Left ventricle myocardium inferior (tissue), 1 donor: ENCODE data around the gene AMPH. TPM values are rescaled to one million over a fixed set of nuclear protein-coding genes. Genes with fewer than 3 reads are reported as not detected.

Experiments used
- DNase-seq: peaks from one replicate; pipeline ENCODE4 v3.0.0-alpha.2; 2020
- H3K27ac ChIP-seq: fragments of 200-600 bp; replicated peaks from 2 replicates; pipeline ENCODE4 v1.8.0; 2021
- H3K27me3 ChIP-seq: fragments of 200-600 bp; 2 replicates; pipeline ENCODE4 v1.8.0; 2021; ENCODE audit warnings: low read depth
- H3K36me3 ChIP-seq: fragments of 200-600 bp; 2 replicates; pipeline ENCODE4 v1.8.0; 2021
- H3K4me1 ChIP-seq: fragments of 200-600 bp; 2 replicates; pipeline ENCODE4 v1.8.0; 2021
- H3K4me3 ChIP-seq: fragments of 200-600 bp; 2 replicates; pipeline ENCODE4 v1.8.0; 2021; ENCODE audit warnings: mild to moderate bottlenecking, moderate library complexity
- H3K9me3 ChIP-seq: fragments of 200-600 bp; replicated peaks from 2 replicates; pipeline ENCODE4 v1.8.0; 2021
- CTCF ChIP-seq: fragments of 200-600 bp; IDR thresholded peaks from 2 replicates; pipeline ENCODE4 v1.8.0; 2021; ENCODE audit warnings: antibody characterized with exemption, mild to moderate bottlenecking, borderline replicate concordance
- intact Hi-C: fragments of 100-400 bp; cut with micrococcal nuclease; formaldehyde crosslinking; loops from one replicate; pipeline ENCODE4 v1.11.0; 2022
- total RNA-seq: library from RNA; stranded (reverse); fragmentation: NEBNext Ultra II Directional; extraction: Animal tissue kit (Norgen Biotek cat#: 25700); gene quantifications from one replicate; pipeline ENCODE4 v1.2.1, GENCODE V29; 2021
- donor health status: DM: no; HTN: yes; CAD: no; lungs with severe emphysema.

Gene AMPH
- total RNA-seq, 1 donor from 2014 or later, result 2.6 TPM

- no peak overlapping the region for H3K27ac ChIP-seq
- no peak for TF ChIP-seq CTCF
- peaks cover 16% of the 10 kb centered on the region for H3K9me3 ChIP-seq
- DNase-seq, result peak; percentile 36
- intact Hi-C loops, result no loop called here
- no peaks in the 10 kb centered on the region for H3K4me1 ChIP-seq
- H3K4me3 ChIP-seq, result no peak overlapping the region
- H3K27me3 ChIP-seq, result no peaks in the 10 kb centered on the region
- no peaks in the 10 kb centered on the region for H3K36me3 ChIP-seq
These were observed 167.6 kb downstream of the AMPH start for GRCh38 chr7:38463277-38464225.

- no peak for DNase-seq
- TF ChIP-seq CTCF, result no peak
- Histone ChIP-seq H3K36me3 (no peaks in the 10 kb centered on the region), H3K4me3 (no peak overlapping the region), H3K27ac (no peak overlapping the region), H3K4me1 (no peaks in the 10 kb centered on the region), H3K9me3 (peaks cover 20% of the 10 kb centered on the region), H3K27me3 (no peaks in the 10 kb centered on the region)
- intact Hi-C loops, result no loop called here
These were observed 168.4 kb downstream of the AMPH start for GRCh38 chr7:38462819-38463218.

DNA sequence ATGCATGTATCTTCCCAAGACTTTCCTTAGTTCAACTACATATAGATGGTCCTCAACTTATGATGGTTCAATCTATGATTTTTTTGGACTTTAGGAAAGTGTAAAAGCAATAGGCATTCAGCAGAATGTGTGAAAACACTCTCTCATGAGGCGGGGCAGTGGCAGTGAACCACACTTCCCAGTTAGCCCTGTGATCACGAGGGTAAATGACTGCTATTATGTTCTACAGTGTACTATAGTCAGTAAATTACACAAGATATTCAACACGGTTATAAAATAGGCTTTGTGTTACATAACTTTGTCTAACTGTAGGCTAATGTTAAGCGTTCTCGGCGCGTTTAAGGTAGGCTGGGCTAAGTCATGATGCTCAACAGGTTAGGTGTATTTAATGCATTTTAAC, 169.3 kb downstream of the AMPH start:
- H3K9me3 ChIP-seq, result peaks cover 26% of the 10 kb centered on the region
- H3K4me3 ChIP-seq, result no peak overlapping the region
- H3K27me3 ChIP-seq, result no peaks in the 10 kb centered on the region
- H3K27ac ChIP-seq, result no peak overlapping the region
- no peak for TF ChIP-seq CTCF
- DNase-seq, result no peak
- intact Hi-C loops, result no loop called here
- H3K36me3 ChIP-seq, result no peaks in the 10 kb centered on the region
- no peaks in the 10 kb centered on the region for H3K4me1 ChIP-seq

DNA sequence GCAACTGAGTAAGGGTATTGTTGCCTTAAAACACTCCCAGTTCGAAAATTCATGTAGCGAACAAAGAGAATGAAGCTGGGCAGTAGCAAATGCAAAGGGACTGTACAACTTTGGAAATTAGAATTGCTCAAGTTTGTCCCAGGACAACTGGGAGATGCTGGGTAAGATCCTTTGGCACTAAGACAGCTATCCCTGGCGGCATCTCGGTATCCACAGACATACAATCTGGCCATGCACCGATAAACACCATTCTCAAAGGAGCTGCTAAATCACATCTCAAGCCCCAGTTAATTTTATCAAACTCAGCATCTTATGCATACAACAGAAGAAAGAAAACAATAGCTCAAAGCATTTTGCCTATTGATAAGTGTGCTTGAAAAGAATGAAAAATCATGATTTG, 177.3 kb downstream of the AMPH start:
- Histone ChIP-seq H3K36me3 (no peaks in the 10 kb centered on the region), H3K9me3 (peaks cover 12% of the 10 kb centered on the region), H3K27ac (peak overlapping the region; percentile 14), H3K4me1 (peaks cover 11% of the 10 kb centered on the region), H3K4me3 (no peak overlapping the region), H3K27me3 (no peaks in the 10 kb centered on the region)
- intact Hi-C loops, result no loop called here
- no peak for DNase-seq
- TF ChIP-seq CTCF, result no peak

GRCh38 chr7:38453168-38453567, 178.0 kb downstream of the AMPH start:
- Histone ChIP-seq H3K27me3 (no peaks in the 10 kb centered on the region), H3K4me3 (no peak overlapping the region), H3K9me3 (peaks cover 6% of the 10 kb centered on the region), H3K36me3 (no peaks in the 10 kb centered on the region), H3K4me1 (peaks cover 11% of the 10 kb centered on the region), H3K27ac (peak overlapping the region; percentile 14)
- TF ChIP-seq CTCF, result no peak
- DNase-seq, result no peak
- intact Hi-C loops, result no loop called here
